Spleen (tissue), 7 donors: ENCODE data around the gene MACROD2.

Source experiments
- CTCF ChIP-seq, 11 experiments: fragments of 200-600 bp in 7 of 11; fragments of 450-650 bp in 4 of 11; sonication (generic) in 4 of 11; IDR thresholded peaks in 8 of 11; conservative IDR thresholded peaks in 3 of 11; 1 replicate in 7 of 11; 2 replicates in 4 of 11; pipeline versions ENCODE4 v1.4.0 to v1.8.0; 2016 to 2021; ENCODE audit warnings: antibody characterized with exemption in 11 of 11, inconsistent platforms in 4 of 11, mild to moderate bottlenecking in 1 of 11
- POLR2A ChIP-seq, 3 donors: fragments of 450-650 bp; IDR thresholded peaks; one replicate each; pipeline ENCODE4 v1.5.1; 2017; ENCODE audit warnings: antibody characterized with exemption in 3 of 3, mild to moderate bottlenecking in 1 of 3
- POLR2AphosphoS5 ChIP-seq, 3 donors: sonication (generic); formaldehyde crosslinking; IDR thresholded peaks; one replicate each; pipeline ENCODE4 v1.5.1; 2017; ENCODE audit warnings: antibody characterized with exemption in 3 of 3
- donor health status: DM: no; HTN: no; CAD: no; lungs with moderate emphysema.
- donor health status: DM: no; HTN: no; CAD: no.
- donor health status: DM: no; HTN: no; CAD: no.

DNA sequence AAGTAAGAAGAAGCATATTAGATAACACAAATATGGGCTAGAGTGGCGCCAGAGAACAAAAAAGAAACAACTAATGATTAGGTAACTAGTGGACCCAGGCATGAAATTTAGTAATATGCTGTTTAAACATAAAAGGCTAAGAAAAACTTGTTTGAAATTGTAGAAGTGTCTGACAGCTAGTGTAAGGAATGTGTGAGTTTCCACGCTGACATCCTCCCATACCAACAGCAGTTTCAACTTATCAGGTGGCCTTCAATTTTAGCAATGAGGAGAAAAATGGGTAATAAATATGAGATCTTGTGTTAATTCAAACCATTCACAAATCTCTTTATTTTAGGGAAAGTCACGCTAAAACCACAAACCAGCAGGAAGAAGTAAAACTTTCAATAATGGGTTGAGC lies 782.3 kb downstream of the MACROD2 start:
- TF ChIP-seq CTCF (IDR thresholded peaks at IDR 0.05 in 8 of 11, conservative IDR thresholded peaks at IDR 0.05 in 3 of 11), result no peak
- TF ChIP-seq POLR2A (IDR thresholded peaks at IDR 0.05), result no peak
- no peak for TF ChIP-seq POLR2AphosphoS5 (IDR thresholded peaks at IDR 0.05)
